GM18499 (cell line): Measurements from ENCODE around the gene ARNT2.
"Not testable (repeated sequence)": the region's sequence is repeated elsewhere in the genome, so short reads cannot be mapped to it uniquely, and the experiment has no call there.

Source experiments
- ATAC-seq: cut with Tn5 transposase; IDR thresholded peaks from one replicate; pipeline ENCODE4 v1.9.1; 2021; ENCODE audit warnings: moderate number of reproducible peaks; ENCODE audit not compliant: insufficient read depth, unreplicated experiment

The ARNT2 gene

DNA sequence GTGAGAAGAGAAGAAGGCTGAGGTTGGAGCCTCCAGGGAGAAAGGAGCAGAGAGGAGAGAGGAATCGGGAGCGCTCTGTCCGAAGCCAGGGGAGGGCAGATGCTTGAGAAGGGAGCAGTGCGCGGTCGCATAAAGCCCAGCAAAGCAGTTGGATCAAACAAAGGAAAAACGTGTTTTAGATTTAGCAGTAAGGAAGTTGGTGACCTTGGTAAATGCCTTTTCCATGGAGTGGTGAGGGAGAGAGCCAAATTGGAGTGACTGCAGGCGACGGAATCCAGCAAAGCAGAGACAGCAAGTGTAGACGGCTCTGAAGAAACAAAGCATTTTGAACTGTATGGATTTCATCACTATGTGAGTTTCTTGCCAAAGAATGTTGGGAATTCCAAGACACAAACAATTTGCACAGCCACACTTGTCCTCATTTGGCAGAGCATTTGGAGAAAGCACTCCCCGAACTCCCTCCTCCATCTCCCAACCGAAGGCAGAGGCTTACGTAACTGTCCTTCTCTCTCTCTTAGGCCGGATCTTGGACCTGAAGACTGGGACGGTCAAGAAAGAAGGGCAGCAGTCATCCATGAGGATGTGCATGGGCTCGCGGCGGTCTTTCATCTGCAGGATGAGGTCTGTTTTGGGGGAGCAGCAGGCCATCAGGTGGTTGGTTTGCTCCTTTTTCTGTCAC lies 103.6 kb downstream of the ARNT2 start:
- ATAC-seq: no peak

- no peak for ATAC-seq
These were observed 104.6 kb downstream of the ARNT2 start for GRCh38 chr15:80508783-80509182.

GRCh38 chr15:80509800-80510199 lies 105.6 kb downstream of the ARNT2 start:
- no peak for ATAC-seq

- ATAC-seq: not testable (repeated sequence)
These were observed 106.8 kb downstream of the ARNT2 start for GRCh38 chr15:80510985-80511384.

DNA sequence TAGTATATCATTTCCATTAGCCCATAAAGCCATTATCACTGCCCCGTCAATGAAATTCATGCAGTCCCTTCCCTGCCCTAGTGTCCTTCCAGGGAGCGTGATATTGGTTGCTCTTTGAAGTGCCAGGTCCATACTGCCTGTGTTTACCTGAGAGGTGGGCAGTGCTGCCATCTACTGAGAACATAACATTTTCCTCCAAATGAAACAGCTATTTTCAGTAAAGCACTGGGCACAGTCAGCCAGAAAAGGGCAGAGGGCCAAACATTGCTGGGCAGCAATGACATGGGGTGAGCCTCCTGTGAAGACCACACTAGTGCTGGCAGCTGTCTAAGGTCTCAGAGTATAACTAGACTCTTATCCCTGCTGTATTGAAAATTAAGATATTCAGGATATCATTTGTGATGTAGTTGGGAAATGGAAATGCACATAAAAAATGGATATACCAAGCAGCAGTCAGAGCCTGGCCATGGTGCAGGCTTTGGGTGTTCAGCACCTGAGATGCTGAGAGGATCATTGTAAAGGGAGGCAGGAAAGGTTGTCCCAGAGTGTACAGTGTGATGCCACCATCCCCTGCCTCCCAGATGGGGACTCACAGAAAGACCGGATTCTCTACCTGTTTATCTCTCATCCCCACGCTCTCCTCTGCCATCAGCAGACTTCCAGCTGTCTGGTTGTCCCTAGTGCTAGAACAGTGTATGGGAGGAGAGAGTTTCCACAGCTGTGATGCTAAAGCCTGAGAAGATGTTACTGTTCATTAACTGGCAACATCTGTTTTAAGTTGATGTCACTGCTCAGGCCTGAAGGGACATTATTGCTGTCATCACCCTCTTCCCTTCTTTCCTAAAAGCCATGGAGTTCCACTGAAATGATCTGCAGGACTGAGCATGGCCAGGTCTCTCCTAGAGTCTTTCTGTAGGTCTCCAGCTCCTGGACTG lies 108.8 kb downstream of the ARNT2 start:
- ATAC-seq: no peak

GRCh38 chr15:80514071-80514780 lies 110.0 kb downstream of the ARNT2 start:
- ATAC-seq: no peak

DNA sequence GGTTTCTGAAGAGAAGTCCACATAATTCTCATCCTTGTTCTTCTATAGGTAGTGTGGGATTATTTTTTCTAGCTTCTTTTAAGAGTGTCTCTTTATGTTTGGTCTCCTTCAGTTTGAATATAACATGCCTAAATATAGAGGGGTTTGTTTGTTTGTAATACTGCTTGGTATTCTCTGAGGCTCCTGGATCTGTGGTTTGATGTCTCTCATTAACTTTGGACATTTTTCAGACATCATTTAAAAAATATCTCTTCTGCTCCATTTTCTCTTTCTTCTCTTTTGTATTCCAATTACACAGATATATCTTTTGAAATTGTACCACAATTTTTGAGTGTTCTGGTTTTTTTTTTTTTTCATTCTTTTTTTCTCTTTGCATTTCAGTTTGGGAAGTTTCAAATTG lies 113.1 kb downstream of the ARNT2 start:
- no peak for ATAC-seq

GRCh38 chr15:80518522-80518921 lies 114.3 kb downstream of the ARNT2 start:
- no peak for ATAC-seq

DNA sequence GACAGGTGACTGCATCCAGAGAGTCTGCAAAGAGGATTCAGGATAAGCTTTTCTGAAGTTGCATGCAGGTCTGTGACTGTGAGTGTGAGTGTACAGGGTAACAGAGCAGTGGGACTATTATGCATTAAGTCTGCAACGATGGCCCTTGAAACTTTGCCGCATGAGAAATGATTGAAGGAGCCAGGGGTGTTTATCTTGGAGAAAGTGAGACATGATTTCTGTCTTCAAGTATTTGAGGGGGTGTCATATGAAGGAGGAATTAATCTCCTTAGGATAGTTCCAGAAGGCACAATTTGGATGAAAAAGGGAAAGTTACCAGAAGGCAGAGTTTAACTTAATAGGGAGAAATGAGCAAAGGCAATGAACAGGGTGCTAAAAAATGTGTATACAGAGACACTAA lies 119.6 kb downstream of the ARNT2 start:
- ATAC-seq: no peak

DNA sequence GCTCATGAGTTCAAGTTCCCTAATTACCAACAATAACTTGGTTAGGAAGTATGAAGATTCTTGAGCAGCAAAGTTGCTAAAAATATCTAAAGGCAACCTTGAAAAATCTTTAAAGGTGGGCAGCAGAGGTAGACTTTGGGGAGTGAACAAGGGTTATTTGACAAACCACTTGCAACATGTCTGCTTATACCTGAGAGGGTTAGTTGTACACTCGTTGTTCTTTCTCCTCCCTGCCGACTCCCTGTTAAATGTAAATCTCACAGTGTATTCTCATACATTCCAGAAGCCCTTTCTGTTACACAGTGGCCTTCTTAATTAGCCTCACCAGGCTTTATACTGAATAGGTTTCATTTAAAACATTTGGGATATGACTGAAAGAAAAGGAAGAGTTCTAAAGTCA lies 121.7 kb downstream of the ARNT2 start:
- ATAC-seq: no peak

DNA sequence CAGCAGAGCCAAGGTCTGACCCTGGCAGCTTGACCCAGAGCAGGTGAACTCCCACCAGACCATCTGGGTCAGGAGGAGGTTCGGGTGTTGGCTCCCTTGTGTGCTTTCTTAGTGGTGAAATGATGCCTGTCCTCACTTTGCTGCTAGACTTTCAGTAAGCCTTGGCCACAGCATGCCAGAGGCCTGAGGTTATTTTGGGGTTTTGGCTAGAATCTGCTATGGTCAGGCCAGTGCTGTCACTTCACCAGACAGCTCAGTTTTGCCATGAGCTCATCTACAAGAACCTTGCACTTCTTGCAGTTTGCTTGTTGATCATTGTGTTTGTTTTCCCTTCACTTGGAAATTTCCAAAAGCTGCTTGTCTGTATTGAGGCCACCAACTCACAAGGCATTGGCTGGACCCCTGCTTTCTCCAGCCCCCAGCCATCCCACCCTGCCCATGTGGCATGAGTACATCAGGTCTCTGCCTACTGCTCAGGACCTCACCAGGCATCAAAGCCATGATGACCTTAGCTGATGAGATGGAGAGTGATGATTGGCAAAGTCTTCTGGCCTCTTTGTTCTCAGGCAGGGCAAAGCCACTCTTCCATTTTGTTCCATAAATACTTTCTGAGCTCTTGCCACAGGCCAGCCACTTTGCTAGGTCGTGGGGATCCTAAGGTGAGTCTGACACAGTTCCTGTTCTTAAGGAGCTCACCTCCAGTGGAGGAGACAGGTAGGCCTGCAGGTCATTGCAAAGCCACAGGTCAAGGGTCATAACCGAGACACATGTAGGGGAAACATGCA lies 122.6 kb downstream of the ARNT2 start:
- ATAC-seq: no peak

DNA sequence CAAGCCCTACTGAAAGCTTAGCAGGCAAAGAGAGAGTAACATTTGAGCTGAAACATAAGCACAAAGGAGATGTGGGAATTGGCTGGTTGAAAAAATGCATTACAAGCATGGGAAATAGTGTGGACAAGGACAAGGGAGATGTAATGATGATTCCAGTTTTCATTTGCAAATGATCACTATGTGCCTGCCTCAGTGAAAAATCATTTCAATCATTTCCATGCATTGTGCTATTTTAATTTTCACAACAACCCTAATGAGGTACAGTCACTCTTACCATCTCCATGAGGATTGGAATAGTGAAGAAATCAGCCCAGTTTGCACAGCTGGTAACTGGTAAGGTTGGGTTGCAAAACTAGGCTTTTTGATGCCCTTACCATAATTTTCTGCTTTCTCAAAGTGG lies 123.2 kb downstream of the ARNT2 start:
- no peak for ATAC-seq

GRCh38 chr15:80527961-80528360 lies 123.8 kb downstream of the ARNT2 start:
- no peak for ATAC-seq

GRCh38 chr15:80530737-80531365 lies 126.7 kb downstream of the ARNT2 start:
- ATAC-seq: no peak

DNA sequence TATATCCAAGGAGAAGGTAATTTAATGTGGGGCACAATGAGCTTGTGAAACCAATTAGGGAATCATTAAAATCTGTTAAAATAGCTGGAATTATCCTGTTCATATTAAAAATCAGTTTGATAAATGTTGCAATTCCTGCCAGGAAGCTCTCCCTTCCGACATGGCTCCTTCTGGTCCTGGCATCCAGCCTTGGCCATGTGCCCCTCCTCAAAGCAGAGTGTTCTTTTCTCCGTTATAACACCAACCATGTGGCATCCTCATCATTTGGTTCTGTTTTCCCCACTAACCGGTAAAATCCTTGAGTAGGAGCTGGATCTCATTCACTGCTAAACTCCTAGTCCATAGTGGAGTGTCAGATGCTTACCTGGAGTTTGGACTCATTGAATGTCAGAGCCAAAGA lies 127.2 kb downstream of the ARNT2 start:
- no peak for ATAC-seq

- ATAC-seq: no peak
These were observed 127.6 kb downstream of the ARNT2 start for GRCh38 chr15:80531796-80532195.

- no peak for ATAC-seq
These were observed 129.7 kb downstream of the ARNT2 start for GRCh38 chr15:80533790-80534333.

GRCh38 chr15:80536231-80536630 lies 132.0 kb downstream of the ARNT2 start:
- no peak for ATAC-seq

DNA sequence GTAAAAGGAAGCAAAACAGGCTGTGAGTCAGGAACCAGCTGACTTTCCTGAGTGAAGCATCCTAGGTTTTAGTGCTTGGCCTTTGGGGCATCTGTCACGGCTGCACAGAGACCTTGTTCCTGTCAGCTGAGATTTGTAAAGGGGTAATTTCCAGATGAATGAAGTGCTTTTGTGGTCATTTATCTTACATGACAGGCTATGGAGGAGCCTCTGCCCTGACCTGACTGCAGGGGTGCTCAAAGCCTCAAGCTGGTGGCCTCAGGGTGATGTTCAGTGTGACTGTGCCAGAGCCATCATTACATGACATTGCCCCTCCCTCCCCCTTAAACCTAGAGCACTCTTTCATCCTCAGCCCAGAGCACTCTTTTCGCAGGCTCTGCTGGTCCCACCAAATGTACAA lies 132.5 kb downstream of the ARNT2 start:
- ATAC-seq: no peak

- no peak for ATAC-seq
These were observed 140.9 kb downstream of the ARNT2 start for GRCh38 chr15:80545078-80545477.
